Astrocyte (in vitro differentiated cells and primary cell): Measurements from ENCODE around the gene CRIM1. TPM values are rescaled to one million over a fixed set of nuclear protein-coding genes. Genes with fewer than 3 reads are reported as not detected.

ENCODE experiments used
- DNase-seq: peaks from one replicate; pipeline ENCODE4 v3.0.0-alpha.2; 2010; ENCODE audit warnings: low read depth
- FAIRE-seq: peaks from 2 replicates; lab custom pipeline; 2011; peaks lifted over from hg19 to GRCh38; lab: Jason Lieb, UNC
- H2AFZ ChIP-seq: 2 replicates; pipeline ENCODE4 v1.6.0; 2012; ENCODE audit warnings: low read depth, low read length, inconsistent platforms
- H3K27ac ChIP-seq: 2 replicates; pipeline ENCODE4 v1.5.1; 2011; ENCODE audit warnings: low read depth, low read length, inconsistent platforms
- H3K27me3 ChIP-seq: 2 replicates; pipeline ENCODE4 v1.6.0; 2011; ENCODE audit warnings: low read length, inconsistent platforms; ENCODE audit not compliant: insufficient read depth
- H3K36me3 ChIP-seq: 2 replicates; pipeline ENCODE4 v1.5.1; 2011; ENCODE audit warnings: low read length, inconsistent platforms; ENCODE audit not compliant: insufficient read depth
- H3K4me1 ChIP-seq: 2 replicates; pipeline ENCODE4 v1.5.1; 2011; ENCODE audit warnings: low read length, inconsistent platforms; ENCODE audit not compliant: insufficient read depth
- H3K4me2 ChIP-seq: 2 replicates; pipeline ENCODE4 v1.6.0; 2012; ENCODE audit warnings: low read length, inconsistent platforms
- H3K4me3 ChIP-seq: 2 replicates; pipeline ENCODE4 v1.5.1; 2011; ENCODE audit warnings: low read depth, mild to moderate bottlenecking, low read length, inconsistent platforms; ENCODE audit not compliant: insufficient read depth
- H3K79me2 ChIP-seq: 2 replicates; pipeline ENCODE4 v1.6.0; 2012; ENCODE audit warnings: mild to moderate bottlenecking, low read length, inconsistent platforms; ENCODE audit not compliant: insufficient read depth
- H3K9ac ChIP-seq: 2 replicates; pipeline ENCODE4 v1.6.0; 2012; ENCODE audit warnings: mild to moderate bottlenecking, low read length, inconsistent platforms
- H3K9me3 ChIP-seq: 2 replicates; pipeline ENCODE4 v1.5.1; 2012; ENCODE audit warnings: low read depth, mild to moderate bottlenecking, low read length, inconsistent platforms; ENCODE audit not compliant: insufficient read depth
- H4K20me1 ChIP-seq: 2 replicates; pipeline ENCODE4 v1.6.0; 2012; ENCODE audit warnings: low read length, inconsistent platforms; ENCODE audit not compliant: insufficient read depth
- H3K27ac Mint-ChIP-seq: one replicate; pipeline ENCODE4 v1.8.0; 2021; ENCODE audit warnings: mild to moderate bottlenecking, mixed read lengths; ENCODE audit not compliant: unreplicated experiment
- H3K27me3 Mint-ChIP-seq: one replicate; pipeline ENCODE4 v1.8.0; 2021; ENCODE audit warnings: low read depth, mixed read lengths; ENCODE audit not compliant: unreplicated experiment
- H3K36me3 Mint-ChIP-seq: one replicate; pipeline ENCODE4 v1.8.0; 2021; ENCODE audit warnings: low read depth, mixed read lengths; ENCODE audit not compliant: unreplicated experiment
- H3K4me1 Mint-ChIP-seq: one replicate; pipeline ENCODE4 v1.8.0; 2021; ENCODE audit warnings: low read depth, mixed read lengths; ENCODE audit not compliant: unreplicated experiment
- H3K4me3 Mint-ChIP-seq: one replicate; pipeline ENCODE4 v1.8.0; 2021; ENCODE audit warnings: mild to moderate bottlenecking, moderate library complexity, mixed read lengths; ENCODE audit not compliant: unreplicated experiment
- H3K9me3 Mint-ChIP-seq: one replicate; pipeline ENCODE4 v1.8.0; 2021; ENCODE audit warnings: mild to moderate bottlenecking, mixed read lengths; ENCODE audit not compliant: unreplicated experiment
- CTCF ChIP-seq: IDR thresholded peaks from 2 replicates; pipeline ENCODE4 v1.5.1; 2011; ENCODE audit warnings: low read depth, mild to moderate bottlenecking, inconsistent platforms, low read length, moderate library complexity; ENCODE audit not compliant: insufficient read depth
- EZH2 ChIP-seq: IDR thresholded peaks from 2 replicates; pipeline ENCODE4 v1.6.1; 2012; ENCODE audit warnings: mild to moderate bottlenecking, low read length, inconsistent platforms; ENCODE audit not compliant: insufficient read depth
- total RNA-seq: library from RNA; stranded (reverse); gene quantifications from 2 replicates; pipeline ENCODE4 v1.2.1, GENCODE V29; 2021

CRIM1 gene
- total RNA-seq, 1 donor from 2014 or later: 180 TPM

- Histone ChIP-seq H4K20me1 (no peaks in the 10 kb centered on the region), H3K4me2 (no peak overlapping the region), H3K9ac (no peak overlapping the region), H3K4me3 (no peak overlapping the region), H3K79me2 (peaks cover 35% of the 10 kb centered on the region), H3K36me3 (peaks cover 34% of the 10 kb centered on the region), H3K27ac (peak overlapping the region; percentile 73), H2AFZ (no peak overlapping the region), H3K9me3 (no peaks in the 10 kb centered on the region), H3K4me1 (peaks cover 20% of the 10 kb centered on the region), H3K27me3 (no peaks in the 10 kb centered on the region)
- H3K4me3 Mint-ChIP-seq: no peak overlapping the region
- TF ChIP-seq CTCF: no peak
- TF ChIP-seq EZH2: no peak
- DNase-seq (no peak), FAIRE-seq (no peak)
- peaks cover 3% of the 10 kb centered on the region for H3K36me3 Mint-ChIP-seq
- peaks cover 16% of the 10 kb centered on the region for H3K4me1 Mint-ChIP-seq
- no peaks in the 10 kb centered on the region for H3K9me3 Mint-ChIP-seq
- H3K27me3 Mint-ChIP-seq: no peaks in the 10 kb centered on the region
- no peak overlapping the region for H3K27ac Mint-ChIP-seq
Observed at GRCh38 chr2:36555789-36556188, 200.2 kb downstream of the CRIM1 start.

- TF ChIP-seq CTCF: no peak
- no peak for TF ChIP-seq EZH2
- no peak overlapping the region for H3K9ac ChIP-seq
- Mint-ChIP-seq H3K27ac (no peak overlapping the region), H3K9me3 (no peaks in the 10 kb centered on the region), H3K36me3 (peaks cover 3% of the 10 kb centered on the region), H3K4me3 (no peak overlapping the region), H3K4me1 (peaks cover 27% of the 10 kb centered on the region), H3K27me3 (no peaks in the 10 kb centered on the region)
- peak overlapping the region; percentile 38 for H3K4me2 ChIP-seq
- H3K27ac ChIP-seq: peak overlapping the region; percentile 73
- FAIRE-seq: peak; percentile 77
- H2AFZ ChIP-seq: no peak overlapping the region
- peaks cover 35% of the 10 kb centered on the region for H3K79me2 ChIP-seq
- peaks cover 29% of the 10 kb centered on the region for H3K4me1 ChIP-seq
- no peak overlapping the region for H3K4me3 ChIP-seq
- DNase-seq: peak; percentile 76
- H3K36me3 ChIP-seq: peaks cover 24% of the 10 kb centered on the region
- H3K27me3 ChIP-seq: no peaks in the 10 kb centered on the region
- H4K20me1 ChIP-seq: no peaks in the 10 kb centered on the region
- no peaks in the 10 kb centered on the region for H3K9me3 ChIP-seq
Observed at GRCh38 chr2:36556842-36557241, 201.3 kb downstream of the CRIM1 start.

- H3K9ac ChIP-seq: no peak overlapping the region
- H3K9me3 Mint-ChIP-seq: no peaks in the 10 kb centered on the region
- DNase-seq: no peak
Observed at GRCh38 chr2:36559221-36559942, 203.8 kb downstream of the CRIM1 start.

More at GRCh38 chr2:36559221-36559942, 203.8 kb downstream of the CRIM1 start:
- Mint-ChIP-seq H3K27ac (peak overlapping the region; percentile 23), H3K27me3 (no peaks in the 10 kb centered on the region), H3K4me3 (no peak overlapping the region), H3K4me1 (peaks cover 50% of the 10 kb centered on the region), H3K36me3 (no peaks in the 10 kb centered on the region)
- Histone ChIP-seq H3K79me2 (peaks cover 51% of the 10 kb centered on the region), H3K9me3 (no peaks in the 10 kb centered on the region), H3K27ac (peak overlapping the region; percentile 14), H3K4me2 (no peak overlapping the region), H2AFZ (no peak overlapping the region), H3K27me3 (no peaks in the 10 kb centered on the region), H3K4me3 (no peak overlapping the region), H3K36me3 (peaks cover 12% of the 10 kb centered on the region), H3K4me1 (peaks cover 54% of the 10 kb centered on the region), H4K20me1 (no peaks in the 10 kb centered on the region)
- peak; percentile 13 for FAIRE-seq
- TF ChIP-seq CTCF: no peak
- no peak for TF ChIP-seq EZH2
